CD8-positive, alpha-beta memory T cell (primary cell): ENCODE results near the gene EIPR1. TPM values are rescaled to one million over a fixed set of nuclear protein-coding genes. Genes with fewer than 3 reads are reported as not detected.

Experiments used
- CTCF ChIA-PET: fragments of 350-600 bp; sonication (Branson Sonifier 250); formaldehyde crosslinking; loops from one replicate; lab custom pipeline; 2021; ENCODE audit warnings: antibody characterized with exemption; lab: Charles Lee
- POLR2A ChIA-PET: fragments of 350-600 bp; sonication (Branson Sonifier 250); formaldehyde crosslinking; loops from one replicate; lab custom pipeline; 2021; ENCODE audit warnings: antibody characterized with exemption; lab: Charles Lee
- DNase-seq, 5 donors: peaks; one replicate each; pipeline versions ENCODE4 v3.0.0 to v3.0.0-alpha.2; 2020 to 2022; ENCODE audit warnings: mixed read lengths in 1 of 5
- H3K27ac ChIP-seq: one replicate; pipeline ENCODE4 v1.7.0; 2013; ENCODE audit warnings: low read depth, mild to moderate bottlenecking, low read length, moderate library complexity
- H3K27me3 ChIP-seq: 2 replicates; pipeline ENCODE4 v1.7.0; 2013; ENCODE audit warnings: low read length, mild to moderate bottlenecking; ENCODE audit not compliant: insufficient read depth, poor library complexity, severe bottlenecking
- H3K36me3 ChIP-seq: 2 replicates; pipeline ENCODE4 v1.7.0; 2013; ENCODE audit warnings: mild to moderate bottlenecking, low read length, moderate library complexity; ENCODE audit not compliant: insufficient read depth
- H3K4me1 ChIP-seq: 2 replicates; pipeline ENCODE4 v1.7.0; 2013; ENCODE audit warnings: mild to moderate bottlenecking, low read length, moderate library complexity; ENCODE audit not compliant: insufficient read depth
- H3K4me3 ChIP-seq: 2 replicates; pipeline ENCODE4 v1.7.0; 2013; ENCODE audit warnings: mild to moderate bottlenecking, low read length
- H3K9me3 ChIP-seq: 2 replicates; pipeline ENCODE4 v1.7.0; 2013; ENCODE audit warnings: mild to moderate bottlenecking, low read length
- H3K27ac Mint-ChIP-seq, 8 donors: one replicate each; pipeline ENCODE4 v1.8.0; 2020 to 2021; ENCODE audit warnings: mixed read lengths in 8 of 8, mild to moderate bottlenecking in 6 of 8, inconsistent platforms in 3 of 8, moderate library complexity in 3 of 8
- H3K27me3 Mint-ChIP-seq, 2 donors: one replicate each; pipeline ENCODE4 v1.8.0; 2020 to 2021; ENCODE audit warnings: mixed read lengths in 2 of 2, mild to moderate bottlenecking in 1 of 2, moderate library complexity in 1 of 2
- H3K36me3 Mint-ChIP-seq, 3 donors: one replicate each; pipeline ENCODE4 v1.8.0; 2020 to 2021; ENCODE audit warnings: mixed read lengths in 3 of 3, inconsistent platforms in 1 of 3, mild to moderate bottlenecking in 1 of 3
- H3K4me1 Mint-ChIP-seq, 3 donors: one replicate each; pipeline ENCODE4 v1.8.0; 2020 to 2021; ENCODE audit warnings: mixed read lengths in 3 of 3, inconsistent platforms in 1 of 3, mild to moderate bottlenecking in 1 of 3
- H3K4me3 Mint-ChIP-seq, 7 donors: one replicate each; pipeline ENCODE4 v1.8.0; 2020 to 2021; ENCODE audit warnings: mixed read lengths in 7 of 7, mild to moderate bottlenecking in 6 of 7, moderate library complexity in 4 of 7, inconsistent platforms in 2 of 7
- H3K9me3 Mint-ChIP-seq, 5 donors: one replicate each; pipeline ENCODE4 v1.8.0; 2020 to 2022; ENCODE audit warnings: mixed read lengths in 5 of 5, mild to moderate bottlenecking in 3 of 5, moderate library complexity in 2 of 5, inconsistent platforms in 1 of 5
- polyA plus RNA-seq: library from polyadenylated mRNA; unstranded; fragments of 300-500 nt; fragmentation: Illumina TruSeq; gene quantifications from one replicate; pipeline ENCODE4 v1.2.3, GENCODE V29; 2021
- total RNA-seq, 2 experiments: library from RNA; stranded (reverse); gene quantifications; one replicate each; pipeline ENCODE4 v1.2.3, GENCODE V29; 2021

EIPR1 gene
- total and polyA plus RNA-seq, 3 experiments from 2014 or later: 39.2 to 43.9 (median 41.6) TPM

- no peaks in the 10 kb centered on the region for H3K27me3 Mint-ChIP-seq
- H3K4me3 Mint-ChIP-seq: no peak overlapping the region
- H3K4me3 ChIP-seq: no peak overlapping the region
- peaks cover 0 to 6% (median 4%) of the 10 kb centered on the region in 3 donors for H3K4me1 Mint-ChIP-seq
- H3K27me3 ChIP-seq: no peaks in the 10 kb centered on the region
- no peak overlapping the region for H3K27ac ChIP-seq
- no peak overlapping the region for H3K27ac Mint-ChIP-seq
- no peaks in the 10 kb centered on the region for H3K4me1 ChIP-seq
- H3K9me3 ChIP-seq: no peaks in the 10 kb centered on the region
- DNase-seq: no peak
- ChIA-PET POLR2A (no interaction called here), CTCF (interaction anchor here (1.8 kb wide), 1 partner anchor 10 kb away, joined by 8 read pairs; no protein-coding TSS in a partner anchor)
- no peaks in the 10 kb centered on the region for H3K36me3 ChIP-seq
- H3K9me3 Mint-ChIP-seq: no peaks in the 10 kb centered on the region
- peaks cover 15 to 55% (median 27%) of the 10 kb centered on the region in 3 donors for H3K36me3 Mint-ChIP-seq
Observed at GRCh38 chr2:3207091-3207491, 170.5 kb downstream of the EIPR1 start.

- no peak for DNase-seq
- no peaks in the 10 kb centered on the region for H3K27me3 ChIP-seq
- ChIA-PET POLR2A (no interaction called here), CTCF (no interaction called here)
- H3K27ac ChIP-seq: no peak overlapping the region
- H3K4me3 ChIP-seq: no peak overlapping the region
- H3K36me3 Mint-ChIP-seq: peaks cover 5 to 49% (median 19%) of the 10 kb centered on the region in 3 donors
- H3K9me3 Mint-ChIP-seq: no peaks in the 10 kb centered on the region
- H3K4me1 Mint-ChIP-seq: peaks cover 0 to 6% (median 4%) of the 10 kb centered on the region in 3 donors
- H3K4me1 ChIP-seq: no peaks in the 10 kb centered on the region
- no peak overlapping the region for H3K4me3 Mint-ChIP-seq
- H3K9me3 ChIP-seq: no peaks in the 10 kb centered on the region
- no peaks in the 10 kb centered on the region for H3K36me3 ChIP-seq
- H3K27me3 Mint-ChIP-seq: no peaks in the 10 kb centered on the region
- H3K27ac Mint-ChIP-seq: no peak overlapping the region
Observed at GRCh38 chr2:3205845-3206244, 171.8 kb downstream of the EIPR1 start.

- H3K36me3 Mint-ChIP-seq: peaks cover 0 to 42% (median 9%) of the 10 kb centered on the region in 3 donors
- Histone ChIP-seq H3K36me3 (no peaks in the 10 kb centered on the region), H3K4me1 (no peaks in the 10 kb centered on the region), H3K9me3 (no peaks in the 10 kb centered on the region), H3K27ac (no peak overlapping the region), H3K27me3 (no peaks in the 10 kb centered on the region), H3K4me3 (no peak overlapping the region)
- no peak overlapping the region for H3K4me3 Mint-ChIP-seq
- CTCF ChIA-PET: no interaction called here
- no peaks in the 10 kb centered on the region for H3K9me3 Mint-ChIP-seq
- no peaks in the 10 kb centered on the region for H3K27me3 Mint-ChIP-seq
- peaks cover 4 to 9% (median 7%) of the 10 kb centered on the region in 3 donors for H3K4me1 Mint-ChIP-seq
- H3K27ac Mint-ChIP-seq: peak overlapping the region in 3 of 8 donors; percentile 22 to 54 (median 23)
- DNase-seq: no peak
- POLR2A ChIA-PET: no interaction called here
Observed at GRCh38 chr2:3204031-3204821, 173.4 kb downstream of the EIPR1 start.

- Histone ChIP-seq H3K4me3 (no peak overlapping the region), H3K27ac (no peak overlapping the region), H3K9me3 (no peaks in the 10 kb centered on the region), H3K4me1 (no peaks in the 10 kb centered on the region), H3K27me3 (no peaks in the 10 kb centered on the region), H3K36me3 (no peaks in the 10 kb centered on the region)
- ChIA-PET POLR2A (no interaction called here), CTCF (no interaction called here)
- Mint-ChIP-seq H3K27ac (peak overlapping the region in 1 of 8 donors; percentile 66), H3K4me3 (no peak overlapping the region), H3K36me3 (peaks cover 0 to 40% (median 8%) of the 10 kb centered on the region in 3 donors), H3K4me1 (peaks cover 4 to 12% (median 7%) of the 10 kb centered on the region in 3 donors), H3K9me3 (no peaks in the 10 kb centered on the region), H3K27me3 (no peaks in the 10 kb centered on the region)
- no peak for DNase-seq
Observed at GRCh38 chr2:3203497-3204019, 174.1 kb downstream of the EIPR1 start.

- DNase-seq: no peak
- POLR2A ChIA-PET: no interaction called here
- Mint-ChIP-seq H3K9me3 (no peaks in the 10 kb centered on the region), H3K27me3 (no peaks in the 10 kb centered on the region), H3K4me3 (no peak overlapping the region), H3K27ac (peak overlapping the region in 1 of 8 donors; percentile 66), H3K36me3 (peaks cover 0 to 35% (median 8%) of the 10 kb centered on the region in 3 donors), H3K4me1 (peaks cover 4 to 15% (median 7%) of the 10 kb centered on the region in 3 donors)
- no peak overlapping the region for H3K27ac ChIP-seq
- no peaks in the 10 kb centered on the region for H3K9me3 ChIP-seq
- H3K4me1 ChIP-seq: no peaks in the 10 kb centered on the region
- no peaks in the 10 kb centered on the region for H3K36me3 ChIP-seq
- H3K27me3 ChIP-seq: no peaks in the 10 kb centered on the region
- CTCF ChIA-PET: no interaction called here
- H3K4me3 ChIP-seq: no peak overlapping the region
Observed at GRCh38 chr2:3202926-3203325, 174.7 kb downstream of the EIPR1 start.

GRCh38 chr2:3201281-3201680 is 176.3 kb downstream of the EIPR1 start:
- Mint-ChIP-seq H3K9me3 (no peaks in the 10 kb centered on the region), H3K36me3 (peaks cover 0 to 40% (median 6%) of the 10 kb centered on the region in 3 donors), H3K4me1 (peaks cover 4 to 15% (median 7%) of the 10 kb centered on the region in 3 donors), H3K27ac (peak overlapping the region in 3 of 8 donors; percentile 36 to 87 (median 37)), H3K4me3 (no peak overlapping the region), H3K27me3 (no peaks in the 10 kb centered on the region)
- Histone ChIP-seq H3K27me3 (no peaks in the 10 kb centered on the region), H3K4me1 (no peaks in the 10 kb centered on the region), H3K36me3 (no peaks in the 10 kb centered on the region), H3K9me3 (no peaks in the 10 kb centered on the region), H3K4me3 (no peak overlapping the region), H3K27ac (no peak overlapping the region)
- ChIA-PET POLR2A (no interaction called here), CTCF (no interaction called here)
- DNase-seq: no peak

GRCh38 chr2:3200420-3200939 is 177.1 kb downstream of the EIPR1 start:
- H3K4me3 ChIP-seq: no peak overlapping the region
- no peaks in the 10 kb centered on the region for H3K36me3 ChIP-seq
- H3K27me3 ChIP-seq: no peaks in the 10 kb centered on the region
- Mint-ChIP-seq H3K4me1 (peaks cover 4 to 15% (median 7%) of the 10 kb centered on the region in 3 donors), H3K27ac (peak overlapping the region in 2 of 8 donors; percentile 37 to 63), H3K27me3 (no peaks in the 10 kb centered on the region), H3K9me3 (no peaks in the 10 kb centered on the region), H3K36me3 (peaks cover 0 to 42% (median 2%) of the 10 kb centered on the region in 3 donors), H3K4me3 (peak overlapping the region in 1 of 7 donors; percentile 32)
- DNase-seq: no peak
- POLR2A ChIA-PET: no interaction called here
- no peaks in the 10 kb centered on the region for H3K4me1 ChIP-seq
- CTCF ChIA-PET: no interaction called here
- H3K9me3 ChIP-seq: no peaks in the 10 kb centered on the region
- no peak overlapping the region for H3K27ac ChIP-seq
